GM12891 (cell line): Measurements from ENCODE around the gene GHRHR.

ENCODE experiments used
- PAX5 ChIP-seq: IDR thresholded peaks from 2 replicates; pipeline ENCODE4 v1.6.1; 2011; ENCODE audit warnings: low read length, moderate library complexity, mild to moderate bottlenecking; ENCODE audit not compliant: insufficient read depth, severe bottlenecking
- POLR2A ChIP-seq: IDR thresholded peaks from 2 replicates; pipeline ENCODE4 v1.6.1; 2011; ENCODE audit warnings: low read depth, low read length, control low read depth
- POLR2AphosphoS5 ChIP-seq: IDR thresholded peaks from 2 replicates; pipeline ENCODE4 v1.6.1; 2011; ENCODE audit warnings: low read depth, low read length, control low read depth
- POU2F2 ChIP-seq: IDR thresholded peaks from 2 replicates; pipeline ENCODE4 v1.6.1; 2011; ENCODE audit warnings: low read depth, mild to moderate bottlenecking, control low read depth, low read length, moderate library complexity
- SPI1 ChIP-seq: IDR thresholded peaks from 2 replicates; pipeline ENCODE4 v1.6.1; 2011; ENCODE audit warnings: low read depth, low read length, control low read depth
- TAF1 ChIP-seq: IDR thresholded peaks from 2 replicates; pipeline ENCODE4 v1.6.1; 2011; ENCODE audit warnings: low read depth, low read length, control low read depth

GRCh38 chr7:30996883-30997282 lies 33.1 kb downstream of the GHRHR start:
- TF ChIP-seq TAF1 = no peak
- no peak for TF ChIP-seq POLR2AphosphoS5
- TF ChIP-seq POLR2A = no peak
- TF ChIP-seq PAX5 = no peak
- no peak for TF ChIP-seq SPI1
- no peak for TF ChIP-seq POU2F2
